ENCODE data around the gene SEMA6A. TPM values are rescaled to one million over a fixed set of nuclear protein-coding genes. Genes with fewer than 3 reads are reported as not detected.

Gene SEMA6A
- total RNA-seq, 1 experiment from 2014 or later, result not detected

DNA sequence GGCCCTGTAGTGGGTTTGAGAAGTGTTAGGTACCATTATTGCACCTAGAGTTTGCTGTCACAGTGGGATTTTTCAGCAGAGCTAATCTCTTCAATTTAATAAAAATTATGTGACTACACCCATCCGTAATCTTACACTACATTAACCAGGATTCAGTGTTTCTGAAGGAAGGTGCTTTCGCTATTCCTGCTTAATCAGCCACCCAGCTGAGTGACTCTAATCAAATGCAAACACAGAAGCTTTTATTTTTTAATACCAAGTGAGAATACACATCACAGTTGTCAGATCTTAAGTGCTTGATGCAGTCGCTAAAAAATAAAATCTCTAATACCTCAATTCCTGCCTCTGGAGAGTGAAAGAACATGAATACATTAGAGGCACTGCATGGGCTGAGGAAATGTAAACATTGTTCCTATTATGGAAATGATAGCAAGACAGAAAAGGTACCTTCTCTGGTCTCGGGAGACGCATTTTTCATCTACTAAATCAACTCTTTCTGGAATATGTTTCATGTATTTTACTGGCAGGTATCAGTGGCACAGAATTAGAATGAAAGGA is 125.7 kb downstream of the SEMA6A start:
- no peaks in the 10 kb centered on the region for H3K9me3 ChIP-seq (ENCODE audit: low read length)
- H4K20me1 ChIP-seq (ENCODE audit: low read length), result no peaks in the 10 kb centered on the region
- H3K9me2 ChIP-seq (replicated peaks; ENCODE audit: low read length), result no peaks in the 10 kb centered on the region
- ChIA-PET CTCF (no interaction called here), POLR2A (ENCODE audit: unreplicated experiment) (no interaction called here)
- H3K9ac ChIP-seq (ENCODE audit: low read length), result no peak overlapping the region
- no peak overlapping the region for H3K4me2 ChIP-seq (ENCODE audit: low read length)
- no peak overlapping the region for H3K27ac ChIP-seq (ENCODE audit: low read length)
- H3K4me3 ChIP-seq (ENCODE audit: low read length), result no peak overlapping the region
- H3K79me2 ChIP-seq (ENCODE audit: low read length), result no peaks in the 10 kb centered on the region
- intact Hi-C loops (cut with micrococcal nuclease), result no loop called here
- no peaks in the 10 kb centered on the region for H3K36me3 ChIP-seq (ENCODE audit: low read depth, low read length)
- H3K27me3 ChIP-seq (ENCODE audit: low read length), result no peaks in the 10 kb centered on the region
- no peaks in the 10 kb centered on the region for H3K4me1 ChIP-seq (ENCODE audit: insufficient read depth, low read length)
- BruUV-seq (replicated peaks), result no TSS peak
- TF ChIP-seq, protein P1, sequence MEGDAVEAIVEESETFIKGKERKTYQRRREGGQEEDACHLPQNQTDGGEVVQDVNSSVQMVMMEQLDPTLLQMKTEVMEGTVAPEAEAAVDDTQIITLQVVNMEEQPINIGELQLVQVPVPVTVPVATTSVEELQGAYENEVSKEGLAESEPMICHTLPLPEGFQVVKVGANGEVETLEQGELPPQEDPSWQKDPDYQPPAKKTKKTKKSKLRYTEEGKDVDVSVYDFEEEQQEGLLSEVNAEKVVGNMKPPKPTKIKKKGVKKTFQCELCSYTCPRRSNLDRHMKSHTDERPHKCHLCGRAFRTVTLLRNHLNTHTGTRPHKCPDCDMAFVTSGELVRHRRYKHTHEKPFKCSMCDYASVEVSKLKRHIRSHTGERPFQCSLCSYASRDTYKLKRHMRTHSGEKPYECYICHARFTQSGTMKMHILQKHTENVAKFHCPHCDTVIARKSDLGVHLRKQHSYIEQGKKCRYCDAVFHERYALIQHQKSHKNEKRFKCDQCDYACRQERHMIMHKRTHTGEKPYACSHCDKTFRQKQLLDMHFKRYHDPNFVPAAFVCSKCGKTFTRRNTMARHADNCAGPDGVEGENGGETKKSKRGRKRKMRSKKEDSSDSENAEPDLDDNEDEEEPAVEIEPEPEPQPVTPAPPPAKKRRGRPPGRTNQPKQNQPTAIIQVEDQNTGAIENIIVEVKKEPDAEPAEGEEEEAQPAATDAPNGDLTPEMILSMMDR (conservative IDR thresholded peaks at IDR 0.05; ENCODE audit: low read depth, low read length), result no peak
- TF ChIP-seq EZH2 (IDR thresholded peaks at IDR 0.05; ENCODE audit: low read length, unreplicated experiment) (no peak), EZH2phosphoT487 (IDR thresholded peaks at IDR 0.05; ENCODE audit: borderline replicate concordance, low read length) (no peak)
- no peak for DNase-seq
- H3F3A ChIP-seq (ENCODE audit: low read length, unreplicated experiment), result no peaks in the 10 kb centered on the region
- ATAC-seq, result no peak
- no peak overlapping the region for H2AFZ ChIP-seq (ENCODE audit: low read length)

DNA sequence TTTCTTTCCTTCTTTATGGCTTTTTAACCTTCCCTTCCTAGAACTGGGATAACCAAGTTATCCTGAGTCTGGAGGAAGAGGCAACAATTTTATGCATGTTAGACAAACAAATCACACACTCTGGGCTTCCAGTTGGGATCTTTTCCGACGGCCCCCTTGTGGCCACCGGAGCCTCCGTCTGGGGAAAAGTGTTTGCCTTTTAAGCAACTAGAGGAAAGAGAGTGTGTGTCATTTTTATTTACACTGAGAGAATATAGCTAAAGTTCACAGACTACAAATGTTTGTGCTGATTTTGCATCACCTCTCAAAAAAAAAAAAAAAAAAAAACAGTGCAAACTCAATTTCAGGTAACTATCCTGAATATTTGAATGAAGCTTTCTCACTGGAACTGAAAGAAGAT is 126.2 kb downstream of the SEMA6A start:
- Histone ChIP-seq H3K27ac (ENCODE audit: low read length) (no peak overlapping the region), H3F3A (ENCODE audit: low read length, unreplicated experiment) (no peaks in the 10 kb centered on the region), H3K4me2 (ENCODE audit: low read length) (no peak overlapping the region), H2AFZ (ENCODE audit: low read length) (no peak overlapping the region), H3K79me2 (ENCODE audit: low read length) (no peaks in the 10 kb centered on the region), H4K20me1 (ENCODE audit: low read length) (no peaks in the 10 kb centered on the region), H3K27me3 (ENCODE audit: low read length) (no peaks in the 10 kb centered on the region), H3K9me3 (ENCODE audit: low read length) (no peaks in the 10 kb centered on the region), H3K4me1 (ENCODE audit: insufficient read depth, low read length) (no peaks in the 10 kb centered on the region), H3K9me2 (replicated peaks; ENCODE audit: low read length) (no peaks in the 10 kb centered on the region), H3K9ac (ENCODE audit: low read length) (no peak overlapping the region), H3K36me3 (ENCODE audit: low read depth, low read length) (no peaks in the 10 kb centered on the region), H3K4me3 (ENCODE audit: low read length) (no peak overlapping the region)
- no peak for TF ChIP-seq EZH2 (IDR thresholded peaks at IDR 0.05; ENCODE audit: low read length, unreplicated experiment)
- no peak for TF ChIP-seq EZH2phosphoT487 (IDR thresholded peaks at IDR 0.05; ENCODE audit: borderline replicate concordance, low read length)
- TF ChIP-seq, protein P1 (conservative IDR thresholded peaks at IDR 0.05; ENCODE audit: low read depth, low read length), result no peak
- peak; percentile 20; the same call in 1 of the 2 replicates for ATAC-seq
- CTCF ChIA-PET, result no interaction called here
- no peak for DNase-seq
- POLR2A ChIA-PET (ENCODE audit: unreplicated experiment), result no interaction called here
- BruUV-seq (replicated peaks), result no TSS peak
- intact Hi-C loops (cut with micrococcal nuclease), result no loop called here

DNA sequence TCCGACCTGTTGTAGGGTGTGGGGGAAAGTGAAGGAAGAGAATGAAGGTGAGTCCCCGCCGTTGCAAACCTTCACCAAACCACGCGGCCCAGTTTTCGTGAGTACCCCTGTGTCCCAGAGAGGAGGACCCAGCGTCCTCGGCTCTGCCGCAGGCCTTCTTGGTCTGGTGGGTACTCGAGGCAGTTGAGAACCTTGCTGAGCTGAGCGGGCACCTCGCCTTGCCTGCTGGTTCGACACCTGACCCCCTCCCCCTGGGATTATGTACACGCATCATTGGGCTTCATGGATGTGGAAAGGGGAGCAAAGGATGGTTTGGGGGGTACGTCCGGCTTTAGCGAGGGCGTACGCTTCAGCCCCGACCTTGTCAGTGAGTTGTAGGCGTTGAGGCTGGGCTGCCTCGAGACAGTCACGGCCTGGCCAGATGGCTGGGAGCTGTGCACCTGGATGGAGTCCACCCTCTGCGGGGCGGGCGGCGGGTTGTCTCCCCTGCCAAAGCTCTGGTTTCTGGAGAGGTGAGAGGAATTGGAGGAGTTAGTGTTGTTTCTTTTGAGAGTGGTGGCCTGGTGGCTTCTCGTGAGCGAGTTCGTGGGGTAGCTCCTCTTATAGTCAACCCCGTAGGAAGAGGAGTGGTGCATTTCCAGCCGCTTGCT is 128.1 kb downstream of the SEMA6A start:
- DNase-seq, result no peak
- intact Hi-C loops (cut with micrococcal nuclease), result no loop called here
- no peaks in the 10 kb centered on the region for H3K36me3 ChIP-seq (ENCODE audit: low read depth, low read length)
- no peak overlapping the region for H3K4me2 ChIP-seq (ENCODE audit: low read length)
- H3F3A ChIP-seq (ENCODE audit: low read length, unreplicated experiment), result no peaks in the 10 kb centered on the region
- H3K9me3 ChIP-seq (ENCODE audit: low read length), result no peaks in the 10 kb centered on the region
- no peak for TF ChIP-seq EZH2phosphoT487 (IDR thresholded peaks at IDR 0.05; ENCODE audit: borderline replicate concordance, low read length)
- no peak for TF ChIP-seq EZH2 (IDR thresholded peaks at IDR 0.05; ENCODE audit: low read length, unreplicated experiment)
- TF ChIP-seq, protein P1 (conservative IDR thresholded peaks at IDR 0.05; ENCODE audit: low read depth, low read length), result no peak
- no peaks in the 10 kb centered on the region for H4K20me1 ChIP-seq (ENCODE audit: low read length)
- H3K27ac ChIP-seq (ENCODE audit: low read length), result no peak overlapping the region
- H3K27me3 ChIP-seq (ENCODE audit: low read length), result no peaks in the 10 kb centered on the region
- H3K4me1 ChIP-seq (ENCODE audit: insufficient read depth, low read length), result peaks cover 11% of the 10 kb centered on the region
- no peak overlapping the region for H3K4me3 ChIP-seq (ENCODE audit: low read length)
- ATAC-seq, result no peak
- ChIA-PET POLR2A (ENCODE audit: unreplicated experiment) (no interaction called here), CTCF (no interaction called here)
- H3K9me2 ChIP-seq (replicated peaks; ENCODE audit: low read length), result no peaks in the 10 kb centered on the region
- no peak overlapping the region for H2AFZ ChIP-seq (ENCODE audit: low read length)
- H3K79me2 ChIP-seq (ENCODE audit: low read length), result no peaks in the 10 kb centered on the region
- BruUV-seq (replicated peaks), result no TSS peak
- H3K9ac ChIP-seq (ENCODE audit: low read length), result no peak overlapping the region

Data from PC-3 (cell line).